HepG2 (cell line): ENCODE measurements around the gene NFYB. TPM values are rescaled to one million over a fixed set of nuclear protein-coding genes. Genes with fewer than 3 reads are reported as not detected.

Experiments
- FIP1L1 ChIP-seq: fragments of 200-400 bp; formaldehyde crosslinking; IDR thresholded peaks from 2 replicates; pipeline ENCODE4 v1.6.1; 2018; ENCODE audit warnings: low read depth, mild to moderate bottlenecking, low read length, moderate library complexity, borderline replicate concordance; ENCODE audit not compliant: insufficient read depth
- GTF3A ChIP-seq: sonication (generic); formaldehyde crosslinking; conservative IDR thresholded peaks from 2 replicates; pipeline ENCODE4 v1.4.0; 2020; ENCODE audit warnings: mild to moderate bottlenecking, missing genetic modification reagents
- HNF1B ChIP-seq: sonication (generic); formaldehyde crosslinking; IDR thresholded peaks from 2 replicates; pipeline ENCODE4 v1.5.1; 2020; ENCODE audit warnings: mild to moderate bottlenecking, moderate library complexity, missing genetic modification reagents
- KDM5B ChIP-seq: sonication (generic); formaldehyde crosslinking; IDR thresholded peaks from 2 replicates; pipeline ENCODE4 v1.4.0; 2020; ENCODE audit warnings: missing genetic modification reagents, mild to moderate bottlenecking, borderline replicate concordance
- MAFF ChIP-seq: IDR thresholded peaks from 2 replicates; pipeline ENCODE4 v1.6.1; 2011; ENCODE audit warnings: low read depth, low read length, improper control_type of control experiment
- NFKB2 ChIP-seq: sonication (generic); formaldehyde crosslinking; IDR thresholded peaks from 2 replicates; pipeline ENCODE4 v1.4.0; 2020; ENCODE audit warnings: missing genetic modification reagents, borderline replicate concordance
- PAXIP1 ChIP-seq: sonication (generic); formaldehyde crosslinking; conservative IDR thresholded peaks from 2 replicates; pipeline ENCODE4 v1.4.0; 2020; ENCODE audit warnings: mild to moderate bottlenecking, missing genetic modification reagents, moderate library complexity
- ZXDC ChIP-seq: sonication (generic); formaldehyde crosslinking; IDR thresholded peaks from 2 replicates; pipeline ENCODE4 v1.5.0; 2020; ENCODE audit warnings: mild to moderate bottlenecking, missing genetic modification reagents
- polyA plus RNA-seq, 8 experiments: library from polyadenylated mRNA; depleted of rRNA in 3 of 8; stranded (reverse) in 7 of 8; unstranded in 1 of 8; fragments of >200 nt; fragmentation: Illumina TruSeq in 4 of 8; extraction: Trizol in 4 of 8; gene quantifications; 2 replicates each; pipeline versions ENCODE4 v1.2.1 to v1.2.3, GENCODE V29; 2011 to 2016; ENCODE audit warnings: low read depth in 4 of 8, missing spikeins in 1 of 8, mixed read lengths in 1 of 8; ENCODE audit not compliant: insufficient read depth in 1 of 8
- total RNA-seq, 5 experiments: library from RNA; depleted of rRNA; stranded (reverse); fragments of >200 nt; fragmentation: Illumina TruSeq; extraction: Trizol; gene quantifications; 2 replicates each; pipeline ENCODE4 v1.2.3, GENCODE V29; 2016; ENCODE audit warnings: low read depth in 1 of 5

NFYB gene
- total and polyA plus RNA-seq, 2 of the 13 experiments (the other 11 are each of a cell fraction or from before 2014, with no cell fraction given): 18.7 to 36.6 TPM

GRCh38 chr12:104094284-104094683 lies 43.7 kb downstream of the NFYB start (continued):
- no peak for TF ChIP-seq PAXIP1 (CRISPR knock-in tag)
- no peak for TF ChIP-seq HNF1B
- TF ChIP-seq ZXDC (CRISPR knock-in tag): no peak
- no peak for TF ChIP-seq KDM5B (CRISPR knock-in tag)
- TF ChIP-seq NFKB2 (CRISPR knock-in tag): no peak
- TF ChIP-seq GTF3A (CRISPR knock-in tag): no peak
- no peak for TF ChIP-seq FIP1L1
- TF ChIP-seq MAFF: no peak
- TF ChIP-seq, all 625 proteins: peak for 0
